ENCODE data around the gene CPNE7. TPM values are rescaled to one million over a fixed set of nuclear protein-coding genes. Genes with fewer than 3 reads are reported as not detected.

Gene CPNE7
- total and polyA plus RNA-seq, 2 of the 8 experiments (the other 6 are each of a cell fraction or from before 2014, with no cell fraction given) = 10.0 to 23.7 TPM

- CTCF ChIA-PET (ENCODE audit: partially characterized antibody) = interaction anchor here (0.6 to 2.4 kb wide), 23 partner anchors 8 to 294 kb away, joined by 3 to 15 read pairs (median 4); no protein-coding TSS in a partner anchor
- TF ChIP-seq CREB1 (IDR thresholded peaks at IDR 0.05) = peak; percentile 38
Measured at GRCh38 chr16:89556750-89557689, 18.5 kb upstream of the CPNE7 start.

More at GRCh38 chr16:89556750-89557689, 18.5 kb upstream of the CPNE7 start:
- H2BK12ac ChIP-seq (ENCODE audit: low read depth, low read length) = no peak overlapping the region
- POLR2A ChIA-PET (ENCODE audit: partially characterized antibody) = interaction anchor here (0.8 to 2.2 kb wide), 9 partner anchors 9 to 148 kb away, joined by 3 to 9 read pairs (median 3); no protein-coding TSS in a partner anchor
- H3K4me2 ChIP-seq (ENCODE audit: insufficient read depth in 1 of 2, low read depth in 2 of 2, low read length in 2 of 2) = no peak overlapping the region
- H3K23ac ChIP-seq (ENCODE audit: insufficient read length) = no peak overlapping the region
- no peak overlapping the region for H2BK20ac ChIP-seq (ENCODE audit: low read length)
- WGBS, 2 experiments (ENCODE audit: extremely low coverage in 1 of 2, insufficient coverage in 1 of 2, insufficient read length in 1 of 2, insufficient replicate concordance in 2 of 2, low coverage in 1 of 2, low lambda C conversion rate in 2 of 2, missing lambda C conversion rate in 1 of 2) = 89% methylated on average over 33 of the region's 34 CpGs; no CpG with 5 or more reads in 1 of the 2 experiments
- FAIRE-seq = peak; percentile 28
- H2AFZ ChIP-seq (ENCODE audit: low read length) = no peak overlapping the region
- no peak overlapping the region for H3K4me3 ChIP-seq (ENCODE audit: extremely low read depth in 1 of 4, insufficient read depth in 2 of 4, low read depth in 3 of 4, low read length in 4 of 4)
- H3K79me1 ChIP-seq (ENCODE audit: low read depth, low read length) = no peaks in the 10 kb centered on the region; the same call in 1 of the 2 replicates
- peak in 1 of 2 experiments; percentile 98 for DNase-seq (ENCODE audit: low read depth in 1 of 2, low spot score in 2 of 2)
- H3K4me1 ChIP-seq (replicated peaks in 1 of 4; ENCODE audit: control insufficient read depth in 3 of 4, insufficient read depth in 4 of 4, low read length in 3 of 4) = peaks cover 0 to 4% (median under 1%) of the 10 kb centered on the region in 4 experiments; a peak in 4 of 7 replicates
- peaks cover 5% of the 10 kb centered on the region for H3K23me2 ChIP-seq (ENCODE audit: low read depth, low read length)
- H2BK120ac ChIP-seq (replicated peaks; ENCODE audit: low read depth, low read length) = no peak overlapping the region
- peaks cover 11 to 41% (median 31%) of the 10 kb centered on the region in 4 experiments for H3K36me3 ChIP-seq (ENCODE audit: control insufficient read depth in 2 of 4, insufficient read depth in 4 of 4, low read length in 3 of 4)
- no peak overlapping the region for H3K27ac ChIP-seq (ENCODE audit: low read depth, low read length)
- H3K4ac ChIP-seq (replicated peaks; ENCODE audit: insufficient read length, low read depth, low read length) = no peak overlapping the region
- no peak overlapping the region for H3K18ac ChIP-seq (ENCODE audit: extremely low read depth, low read length)
- 0 out of 2 replicates have a peak overlapping the region, but pooled peaks have one; percentile 24 for H2BK5ac ChIP-seq (ENCODE audit: low read depth, low read length)
- no peak overlapping the region for H4K8ac ChIP-seq (ENCODE audit: extremely low read depth, insufficient read depth, low read length)
- H3K9ac ChIP-seq (replicated peaks in 1 of 4; ENCODE audit: extremely low read depth in 1 of 4, low read depth in 3 of 4, low read length in 3 of 4) = no peak overlapping the region
- peaks cover 9 to 16% of the 10 kb centered on the region in 2 experiments for H4K20me1 ChIP-seq (replicated peaks in 1 of 2; ENCODE audit: control insufficient read depth in 1 of 2, insufficient read depth in 2 of 2, low read length in 2 of 2)
- H3K27me3 ChIP-seq (replicated peaks in 1 of 4; ENCODE audit: control insufficient read depth in 3 of 4, extremely low read depth in 1 of 4, insufficient read depth in 3 of 4, low read length in 3 of 4) = no peaks in the 10 kb centered on the region
- H3K56ac ChIP-seq (replicated peaks; ENCODE audit: insufficient read length, low read depth, low read length) = no peak overlapping the region
- no peaks in the 10 kb centered on the region for H3K9me3 ChIP-seq (ENCODE audit: insufficient read depth in 2 of 2, low read depth in 1 of 2, low read length in 1 of 2)
- no peak overlapping the region for H4K5ac ChIP-seq (ENCODE audit: insufficient read length, low read depth, low read length)
- H2AK5ac ChIP-seq (ENCODE audit: low read depth, low read length) = no peak overlapping the region
- no peak overlapping the region for H3K14ac ChIP-seq (ENCODE audit: insufficient read length)
- H2BK15ac ChIP-seq (ENCODE audit: low read length) = no peak overlapping the region
- no peak overlapping the region for H4K91ac ChIP-seq (replicated peaks; ENCODE audit: insufficient read length, low read length)
- peaks cover 11 to 15% of the 10 kb centered on the region in 2 experiments for H3K79me2 ChIP-seq (ENCODE audit: control insufficient read depth in 1 of 2, insufficient read depth in 2 of 2, low read length in 2 of 2)

Data from H1 (cell line).